ENCODE results near the gene DNAAF5. TPM values are rescaled to one million over a fixed set of nuclear protein-coding genes. Genes with fewer than 3 reads are reported as not detected.

Gene DNAAF5
- polyA plus RNA-seq, 3 donors = 11.0 to 14.6 (median 11.8) TPM

- 94 to 95% (median 95%) methylated on average over 30 to 32 of the region's 32 CpGs for WGBS, 3 donors
- no peak overlapping the region for H3K27ac ChIP-seq (ENCODE audit: low read depth, low read length)
Observed at GRCh38 chr7:772861-773621, 46.5 kb downstream of the DNAAF5 start.

- H3K27ac ChIP-seq (ENCODE audit: low read depth, low read length) = no peak overlapping the region
Observed at GRCh38 chr7:773622-773915, 47.1 kb downstream of the DNAAF5 start.

GRCh38 chr7:774161-775109 lies 47.9 kb downstream of the DNAAF5 start:
- H3K27ac ChIP-seq (ENCODE audit: low read depth, low read length) = no peak overlapping the region
- 72 to 74% (median 73%) methylated on average over 64 to 65 of the region's 65 CpGs for WGBS, 3 donors

More at GRCh38 chr7:773622-773915, 47.1 kb downstream of the DNAAF5 start:
- 94 to 95% (median 95%) methylated on average over 12 of the region's 12 CpGs for WGBS, 3 donors

GRCh38 chr7:776381-776780 lies 49.9 kb downstream of the DNAAF5 start:
- no peak overlapping the region for H3K27ac ChIP-seq (ENCODE audit: low read depth, low read length)
- 92 to 95% (median 95%) methylated on average over 10 of the region's 10 CpGs for WGBS, 3 donors

DNA sequence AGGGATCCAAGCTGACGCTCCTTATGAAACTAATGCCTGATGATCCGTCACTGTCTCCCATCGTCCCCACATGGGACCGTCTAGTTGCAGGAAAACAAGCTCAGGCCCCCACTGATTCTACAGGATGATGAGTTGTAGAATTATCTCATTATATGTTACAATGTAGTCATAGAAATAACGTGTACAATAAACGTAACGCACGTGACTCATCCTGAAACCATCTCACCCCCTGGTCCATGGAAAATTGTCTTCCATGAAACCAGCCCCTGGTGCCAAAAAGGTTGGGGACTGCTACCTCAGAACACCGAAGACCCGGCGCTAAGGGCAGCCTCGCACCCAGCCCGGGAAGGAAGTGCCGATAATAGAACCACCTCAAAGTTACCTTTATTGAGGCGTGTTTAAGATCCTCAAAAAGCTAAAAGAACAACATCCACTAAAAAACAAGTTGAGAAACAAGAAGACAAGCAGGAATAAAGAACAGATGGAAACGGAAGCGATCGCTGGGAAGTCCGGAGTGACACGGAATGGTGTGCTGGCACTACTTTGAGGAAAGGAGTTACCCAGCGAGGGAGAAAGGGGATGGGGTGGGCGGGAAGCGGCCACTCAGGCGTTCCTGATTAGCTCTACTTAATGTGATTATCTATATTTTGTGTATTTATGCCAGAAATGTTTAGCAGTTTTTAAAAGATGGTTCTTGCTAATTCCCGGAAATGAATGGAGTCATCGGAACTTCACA lies 50.7 kb downstream of the DNAAF5 start:
- no peak overlapping the region for H3K27ac ChIP-seq (ENCODE audit: low read depth, low read length)
- 80 to 94% (median 88%) methylated on average over 26 of the region's 26 CpGs for WGBS, 3 donors

- H3K27ac ChIP-seq (ENCODE audit: low read depth, low read length) = no peak overlapping the region
- WGBS, 3 donors = 77 to 96% (median 87%) methylated on average over 16 of the region's 16 CpGs
Observed at GRCh38 chr7:777728-778078, 51.2 kb downstream of the DNAAF5 start.

- 88 to 94% (median 92%) methylated on average over 23 of the region's 23 CpGs for WGBS, 3 donors
- H3K27ac ChIP-seq (ENCODE audit: low read depth, low read length) = no peak overlapping the region
Observed at GRCh38 chr7:778271-778967, 51.9 kb downstream of the DNAAF5 start.

- H3K27ac ChIP-seq (ENCODE audit: low read depth, low read length) = no peak overlapping the region
- 57 to 64% (median 62%) methylated on average over 15 of the region's 15 CpGs for WGBS, 3 donors
Observed at GRCh38 chr7:778968-779451, 52.5 kb downstream of the DNAAF5 start.

- H3K27ac ChIP-seq (ENCODE audit: low read depth, low read length) = no peak overlapping the region
Observed at GRCh38 chr7:779480-779879, 53.0 kb downstream of the DNAAF5 start.

DNA sequence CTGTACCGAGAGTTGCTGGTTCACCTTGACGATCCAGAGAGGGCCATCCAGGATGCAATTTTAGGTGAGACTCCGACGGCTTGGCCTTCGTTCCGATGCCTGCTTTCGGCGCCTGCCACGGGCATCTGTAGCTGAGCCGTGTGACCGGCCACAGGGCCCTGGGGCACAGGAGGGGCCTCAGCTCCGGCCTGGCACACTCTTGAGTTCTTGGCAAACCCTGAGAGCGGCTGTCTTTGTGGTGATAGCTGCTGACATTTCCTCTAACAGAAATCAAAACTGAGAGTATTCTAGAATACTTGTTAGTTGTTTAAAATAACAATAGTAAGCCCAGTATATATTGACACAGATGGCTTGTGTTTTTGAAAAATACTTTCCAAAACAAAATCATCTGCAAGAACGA lies 53.6 kb downstream of the DNAAF5 start:
- no peak overlapping the region for H3K27ac ChIP-seq (ENCODE audit: low read depth, low read length)
- WGBS, 3 donors = 89 to 90% (median 89%) methylated on average over 14 of the region's 14 CpGs

More at GRCh38 chr7:779480-779879, 53.0 kb downstream of the DNAAF5 start:
- WGBS, 3 donors = 86 to 95% (median 87%) methylated on average over 9 of the region's 9 CpGs

- 92 to 94% (median 94%) methylated on average over 10 of the region's 10 CpGs for WGBS, 3 donors
- no peak overlapping the region for H3K27ac ChIP-seq (ENCODE audit: low read depth, low read length)
Observed at GRCh38 chr7:780516-780915, 54.0 kb downstream of the DNAAF5 start.

DNA sequence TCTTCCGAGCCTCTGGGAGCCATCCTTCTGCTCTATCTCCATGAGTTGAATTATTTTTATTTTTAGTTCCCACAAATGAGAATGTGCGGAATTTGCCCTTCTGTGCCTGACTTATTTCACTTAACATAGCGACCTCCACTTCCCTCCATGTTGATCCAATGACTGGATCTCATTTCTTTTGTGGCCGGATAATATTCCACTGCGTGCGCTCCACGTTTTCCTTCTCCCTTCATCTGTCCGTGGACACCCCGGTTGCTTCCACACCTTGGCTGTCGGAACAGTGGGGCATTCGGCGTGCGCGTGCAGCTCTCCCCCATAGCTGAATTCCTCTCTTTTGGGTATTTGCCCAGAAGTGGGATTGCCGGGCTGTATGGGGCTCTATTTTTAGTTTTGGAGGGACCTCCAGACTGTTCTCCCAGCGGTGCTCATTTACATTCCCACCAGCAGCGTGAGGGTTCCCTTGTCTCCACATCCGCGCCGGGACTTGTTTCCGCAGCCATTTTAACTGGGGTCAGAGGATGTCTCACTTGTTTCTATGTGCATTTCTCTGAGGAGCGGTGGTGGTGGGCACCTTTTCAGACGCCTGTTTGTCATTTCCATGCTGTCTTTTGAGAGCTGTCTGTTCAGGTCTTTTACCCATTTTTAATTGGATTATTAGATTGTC lies 54.8 kb downstream of the DNAAF5 start:
- WGBS, 3 donors = 74 to 90% (median 85%) methylated on average over 23 of the region's 23 CpGs
- no peak overlapping the region for H3K27ac ChIP-seq (ENCODE audit: low read depth, low read length)

DNA sequence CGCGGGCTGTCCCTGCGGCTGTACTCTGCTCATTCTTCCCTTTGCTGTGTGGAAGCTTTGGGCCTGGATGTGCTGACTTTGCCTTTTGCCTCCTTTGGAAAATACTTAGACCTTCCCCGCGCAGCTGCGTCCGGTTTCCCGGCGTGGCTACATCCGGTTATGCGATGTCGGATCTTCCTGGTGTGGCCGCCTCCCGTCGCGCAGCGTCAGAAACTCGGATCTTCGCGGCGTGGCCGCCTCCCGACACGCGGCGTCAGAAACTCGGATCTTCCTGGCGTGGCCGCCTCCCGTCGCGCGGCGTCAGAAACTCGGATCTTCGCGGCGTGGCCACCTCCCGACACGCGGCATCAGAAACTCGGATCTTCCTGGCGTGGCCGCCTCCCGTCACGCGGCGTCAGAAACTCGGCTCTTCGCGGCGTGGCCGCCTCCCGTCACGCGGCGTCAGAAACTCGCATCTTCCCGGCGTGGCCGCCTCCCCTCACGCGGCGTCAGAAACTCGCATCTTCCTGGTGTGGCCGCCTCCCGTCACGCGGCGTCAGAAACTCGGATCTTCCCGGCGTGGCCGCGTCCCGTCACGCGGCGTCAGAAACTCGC lies 55.5 kb downstream of the DNAAF5 start:
- no peak overlapping the region for H3K27ac ChIP-seq (ENCODE audit: low read depth, low read length)

DNA sequence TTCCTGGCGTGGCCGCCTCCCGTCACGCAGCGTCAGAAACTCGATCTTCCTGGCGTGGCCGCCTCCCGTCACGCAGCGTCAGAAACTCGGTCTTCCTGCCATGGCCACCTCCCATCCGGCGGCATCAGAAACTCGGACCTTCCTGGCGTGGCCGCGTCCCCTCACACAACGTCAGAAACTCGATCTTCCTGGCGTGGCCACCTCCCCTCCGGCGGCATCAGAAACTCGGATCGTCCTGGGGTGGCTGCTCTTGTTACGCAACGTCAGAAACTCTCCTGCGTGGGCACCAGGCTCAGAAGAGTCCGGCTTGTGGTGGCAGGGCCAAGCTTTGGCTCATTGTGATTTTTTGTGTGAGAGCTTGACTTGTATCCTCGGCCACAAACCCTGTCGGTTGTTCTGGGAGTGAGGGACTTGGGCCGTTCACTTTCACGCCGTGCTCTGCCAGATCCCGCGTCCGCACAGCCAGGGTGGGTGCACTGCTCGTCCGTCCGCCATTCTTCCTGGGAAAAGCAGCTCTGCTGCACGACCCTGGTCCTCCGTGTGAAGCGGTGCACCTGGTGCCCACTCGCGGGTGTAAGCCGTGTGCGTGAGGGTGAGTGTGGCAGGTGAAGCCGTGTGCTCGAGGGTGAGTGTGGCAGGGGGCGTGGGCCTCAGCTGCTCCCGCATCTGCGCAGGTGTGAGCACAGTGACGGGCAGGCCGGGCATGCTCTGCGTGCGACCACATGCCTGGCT lies 56.4 kb downstream of the DNAAF5 start:
- 95 to 96% (median 96%) methylated on average over 49 to 55 of the region's 56 CpGs for WGBS, 3 donors
- H3K27ac ChIP-seq (ENCODE audit: low read depth, low read length) = no peak overlapping the region

More for the DNA sequence above, 55.5 kb downstream of the DNAAF5 start:
- 96 to 97% (median 97%) methylated on average over 80 of the region's 80 CpGs for WGBS, 3 donors

DNA sequence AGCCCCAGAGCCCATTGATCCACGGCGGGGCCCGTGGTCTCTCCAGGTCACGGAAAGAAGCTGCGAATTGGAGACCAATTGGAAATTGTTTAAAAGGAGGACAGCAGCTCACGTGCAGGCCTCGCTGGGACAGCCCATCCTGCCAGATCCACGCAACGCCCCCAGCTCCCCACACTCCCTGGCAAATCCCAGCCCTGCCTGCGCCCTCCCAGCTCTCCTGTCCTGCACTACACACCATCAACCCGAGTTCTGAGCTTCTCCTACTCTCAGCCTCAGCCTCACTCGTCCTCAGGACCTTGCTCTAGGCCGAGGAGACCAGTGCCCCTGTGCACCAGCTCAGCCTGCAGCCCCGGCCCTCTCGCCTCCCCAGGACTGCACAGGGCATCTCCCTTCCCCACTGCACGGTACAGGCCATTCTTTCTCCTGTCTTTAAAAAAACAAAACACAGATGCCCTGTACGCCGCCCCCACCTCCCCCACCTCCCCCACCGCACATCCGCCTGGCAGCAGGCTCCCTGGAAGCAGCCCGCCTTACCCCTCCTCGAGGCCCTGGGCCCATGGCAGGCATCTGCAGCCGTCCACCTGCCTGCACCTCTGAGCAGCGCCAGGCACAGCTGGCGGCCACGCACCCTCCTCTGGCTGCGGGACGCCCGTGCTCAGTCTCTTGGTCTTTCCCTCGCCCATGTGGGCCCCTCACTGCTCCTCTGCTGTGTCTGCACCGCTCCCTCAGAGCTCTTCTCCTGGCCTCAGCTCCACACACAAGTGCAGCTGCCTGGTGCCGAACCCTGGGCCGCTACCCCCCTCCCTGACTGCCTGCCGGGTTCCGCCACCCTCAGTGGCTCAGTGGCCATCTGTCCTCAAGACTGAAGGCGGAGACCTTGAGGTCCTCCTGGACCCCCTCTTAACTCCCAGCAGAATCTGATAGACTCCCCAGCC lies 57.3 kb downstream of the DNAAF5 start:
- WGBS, 3 donors = 92 to 94% (median 93%) methylated on average over 34 to 36 of the region's 36 CpGs
- H3K27ac ChIP-seq (ENCODE audit: low read depth, low read length) = no peak overlapping the region

- WGBS, 3 donors = 95 to 97% (median 97%) methylated on average over 21 of the region's 21 CpGs
- no peak overlapping the region for H3K27ac ChIP-seq (ENCODE audit: low read depth, low read length)
Observed at GRCh38 chr7:784971-785370, 58.5 kb downstream of the DNAAF5 start.

Data from adipose tissue (tissue), 3 donors.